Breast epithelium (tissue), 3 donors: ENCODE measurements around the gene KCNIP3.

ENCODE experiments used
- CTCF ChIP-seq, 3 donors: fragments of 450-650 bp; IDR thresholded peaks; one replicate each; pipeline ENCODE4 v1.5.1; 2016 to 2017; ENCODE audit warnings: antibody characterized with exemption in 3 of 3, mild to moderate bottlenecking in 3 of 3, moderate library complexity in 3 of 3
- POLR2A ChIP-seq: fragments of 450-650 bp; IDR thresholded peaks from one replicate; pipeline ENCODE4 v1.6.1; 2016; ENCODE audit warnings: antibody characterized with exemption, mild to moderate bottlenecking, moderate library complexity
- POLR2AphosphoS5 ChIP-seq, 3 donors: sonication (generic); formaldehyde crosslinking; IDR thresholded peaks; one replicate each; pipeline ENCODE4 v1.6.1; 2017; ENCODE audit warnings: antibody characterized with exemption in 3 of 3

GRCh38 chr2:95385570-95385984, 88.4 kb downstream of the KCNIP3 start:
- TF ChIP-seq CTCF (IDR thresholded peaks at IDR 0.05), result no peak
- no peak for TF ChIP-seq POLR2A
- TF ChIP-seq POLR2AphosphoS5 (IDR thresholded peaks at IDR 0.05), result no peak
